ENCODE measurements around the gene DCUN1D2. TPM values are rescaled to one million over a fixed set of nuclear protein-coding genes. Genes with fewer than 3 reads are reported as not detected.

The DCUN1D2 gene
- 6.9 and 14.2 TPM in 2 replicates for total RNA-seq

DNA sequence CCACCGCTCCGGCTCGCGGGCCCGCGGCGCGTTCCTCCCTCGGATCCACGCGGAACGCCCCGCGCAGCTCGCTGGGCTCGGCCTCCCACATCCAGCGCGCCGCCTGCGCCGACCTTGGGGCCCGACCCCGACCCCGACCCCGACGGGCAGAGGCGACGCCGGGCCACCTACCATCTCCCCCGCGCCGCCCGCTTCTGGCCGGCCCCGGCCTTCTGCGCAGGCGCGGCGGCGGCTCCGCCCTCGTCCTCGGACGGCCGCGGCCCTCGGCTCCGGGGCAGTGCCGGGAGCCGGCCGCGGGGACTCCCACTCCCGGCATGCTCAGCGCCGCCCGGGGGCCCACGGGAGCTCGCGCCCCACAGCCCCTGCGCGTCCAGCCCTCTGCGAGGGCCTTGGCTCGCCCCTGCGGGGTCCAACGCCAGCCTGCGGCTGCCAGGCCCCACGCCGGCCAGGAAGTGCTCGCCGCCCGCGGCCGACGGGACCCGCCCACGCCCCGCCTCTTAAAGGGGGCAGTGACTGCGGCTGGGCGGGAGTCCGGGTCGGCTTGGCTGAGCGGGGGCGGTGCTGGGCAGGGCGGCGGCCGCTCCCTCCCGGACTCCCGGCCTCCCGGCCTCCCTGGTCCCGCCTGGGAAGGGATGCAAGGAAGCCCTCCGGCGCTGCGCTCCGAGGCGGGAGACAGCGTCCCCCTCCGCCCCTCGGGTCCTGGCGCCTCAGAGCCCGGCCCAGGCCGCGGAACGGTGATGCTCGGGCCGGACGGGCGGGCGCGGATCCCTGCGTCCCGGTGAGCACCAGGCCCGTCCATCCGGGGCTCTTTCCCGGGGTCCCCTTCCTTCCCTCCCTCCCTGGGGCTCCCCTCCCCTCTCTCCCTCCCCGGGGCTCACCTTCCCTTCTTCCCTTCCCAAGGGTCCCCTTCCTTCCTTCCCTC lies at the start of gene DCUN1D2:
DCUN1D2 (minus strand) TSS at position 216 of the 922 bp plus-strand sequence; CDS start at position 174, 42 bp downstream.

DNA sequence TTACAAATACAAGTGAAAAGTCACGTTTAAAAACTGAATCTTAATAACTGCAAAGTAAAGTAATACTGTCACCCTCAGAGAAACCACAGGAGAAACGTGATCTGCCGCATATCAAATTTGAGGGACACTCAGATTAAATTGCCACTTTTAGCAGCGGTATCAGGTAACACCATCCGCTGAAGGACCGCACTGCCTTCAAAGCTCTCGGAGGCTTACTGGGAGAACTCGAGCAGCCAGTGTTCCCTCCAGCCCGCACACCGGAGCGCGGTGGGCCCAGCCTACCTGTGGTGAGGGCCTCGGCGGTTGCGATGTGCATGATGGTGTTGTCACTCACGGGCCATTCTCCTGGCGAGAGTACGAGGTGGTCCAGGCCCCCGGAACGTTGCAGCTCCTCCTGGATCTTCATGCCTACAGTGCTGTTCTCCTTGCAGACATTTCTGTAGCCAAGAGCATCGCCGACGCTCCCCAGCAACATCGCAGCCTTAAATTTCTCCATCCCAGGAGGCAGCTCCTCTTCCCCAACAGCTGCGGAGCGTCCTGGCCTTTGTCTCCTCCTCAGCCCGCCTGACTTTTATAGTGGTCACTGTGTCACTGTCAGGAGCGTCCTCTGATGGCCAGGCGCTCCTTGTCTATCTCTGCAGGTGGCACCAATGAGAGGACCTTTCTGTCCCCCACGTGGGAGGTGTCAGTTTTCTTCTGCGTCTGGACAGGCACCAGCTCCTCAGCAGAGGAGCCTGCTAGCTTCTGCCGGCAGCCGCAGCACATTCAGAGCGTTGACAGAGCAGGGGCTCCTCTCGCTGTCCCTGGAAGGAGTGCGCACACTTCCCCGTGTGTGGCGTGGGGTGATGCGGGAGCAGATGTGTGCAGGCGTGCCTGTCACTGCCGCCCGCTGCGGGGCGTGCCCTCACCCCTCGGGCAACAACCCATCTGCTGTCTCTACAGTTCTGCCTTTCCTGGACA lies 37.3 kb downstream of the DCUN1D2 start, which contains the start of gene ADPRHL1:
ADPRHL1 (minus strand) TSS at position 547 of the 960 bp plus-strand sequence; CDS start at position 496, 51 bp downstream.

Other genes starting within 250 kb of the DCUN1D2 start
- gene LAMP1, start 193.5 kb downstream of the DCUN1D2 start, total RNA-seq, result 170 and 182 TPM in 2 replicates
- gene GRTP1, start 126.6 kb downstream of the DCUN1D2 start, total RNA-seq, result 0.29 and 2.5 TPM in 2 replicates
- 0.86 and 0.89 TPM in 2 replicates for gene ADPRHL1, start 37.2 kb downstream of the DCUN1D2 start, total RNA-seq
- gene TFDP1, start 94.0 kb upstream of the DCUN1D2 start, total RNA-seq, result 68.6 and 103 TPM in 2 replicates
- gene ATP4B, start 167.5 kb upstream of the DCUN1D2 start, total RNA-seq, result not detected in 2 replicates
- gene GRK1, start 176.5 kb upstream of the DCUN1D2 start, total RNA-seq, result not detected in 2 replicates

All from myometrial cell (primary cell).